GM21367 (cell line): Measurements from ENCODE around the gene TNP2.

Experiments used
- ATAC-seq: cut with Tn5 transposase; IDR thresholded peaks from one replicate; pipeline ENCODE4 v1.9.1; 2021; ENCODE audit not compliant: unreplicated experiment

Gene TNP2

GRCh38 chr16:11268921-11269375, at the start of gene TNP2:
Gene TNP2 (minus strand): TSS chr16:11269325. CDS start chr16:11269262, 63 bp downstream.
- ATAC-seq = no peak

GRCh38 chr16:11318817-11319216, 49.7 kb upstream of the TNP2 start:
- ATAC-seq = no peak

- no peak for ATAC-seq
Observed at GRCh38 chr16:11316331-11317015, 47.3 kb upstream of the TNP2 start.

- ATAC-seq = no peak
Observed at GRCh38 chr16:11315510-11315909, 46.4 kb upstream of the TNP2 start.

- no peak for ATAC-seq
Observed at GRCh38 chr16:11314309-11314894, 45.3 kb upstream of the TNP2 start.

GRCh38 chr16:11313493-11314308, 44.6 kb upstream of the TNP2 start:
- no peak for ATAC-seq

- ATAC-seq = no peak
Observed at GRCh38 chr16:11312718-11313492, 43.8 kb upstream of the TNP2 start.

- ATAC-seq = peak; percentile 37
Observed at GRCh38 chr16:11310997-11311561, 42.0 kb upstream of the TNP2 start.

- no peak for ATAC-seq
Observed at GRCh38 chr16:11310634-11310977, 41.5 kb upstream of the TNP2 start.

- peak; percentile 32 for ATAC-seq
Observed at GRCh38 chr16:11309895-11310633, 40.9 kb upstream of the TNP2 start.

GRCh38 chr16:11308493-11309283, 39.6 kb upstream of the TNP2 start:
- no peak for ATAC-seq

- ATAC-seq = no peak
Observed at GRCh38 chr16:11307639-11308492, 38.7 kb upstream of the TNP2 start.

GRCh38 chr16:11306997-11307638, 38.0 kb upstream of the TNP2 start:
- no peak for ATAC-seq

GRCh38 chr16:11306381-11306780, 37.3 kb upstream of the TNP2 start:
- no peak for ATAC-seq

GRCh38 chr16:11303405-11304138, 34.4 kb upstream of the TNP2 start:
- ATAC-seq = no peak

GRCh38 chr16:11302977-11303376, 33.9 kb upstream of the TNP2 start:
- no peak for ATAC-seq
